Measurements from ENCODE around the gene CSAG3. TPM values are rescaled to one million over a fixed set of nuclear protein-coding genes. Genes with fewer than 3 reads are reported as not detected.
"Not testable (repeated sequence)": the region's sequence is repeated elsewhere in the genome, so short reads cannot be mapped to it uniquely, and the experiment has no call there.

The CSAG3 gene
- total RNA-seq, 2 experiments from 2014 or later: not detected

DNA sequence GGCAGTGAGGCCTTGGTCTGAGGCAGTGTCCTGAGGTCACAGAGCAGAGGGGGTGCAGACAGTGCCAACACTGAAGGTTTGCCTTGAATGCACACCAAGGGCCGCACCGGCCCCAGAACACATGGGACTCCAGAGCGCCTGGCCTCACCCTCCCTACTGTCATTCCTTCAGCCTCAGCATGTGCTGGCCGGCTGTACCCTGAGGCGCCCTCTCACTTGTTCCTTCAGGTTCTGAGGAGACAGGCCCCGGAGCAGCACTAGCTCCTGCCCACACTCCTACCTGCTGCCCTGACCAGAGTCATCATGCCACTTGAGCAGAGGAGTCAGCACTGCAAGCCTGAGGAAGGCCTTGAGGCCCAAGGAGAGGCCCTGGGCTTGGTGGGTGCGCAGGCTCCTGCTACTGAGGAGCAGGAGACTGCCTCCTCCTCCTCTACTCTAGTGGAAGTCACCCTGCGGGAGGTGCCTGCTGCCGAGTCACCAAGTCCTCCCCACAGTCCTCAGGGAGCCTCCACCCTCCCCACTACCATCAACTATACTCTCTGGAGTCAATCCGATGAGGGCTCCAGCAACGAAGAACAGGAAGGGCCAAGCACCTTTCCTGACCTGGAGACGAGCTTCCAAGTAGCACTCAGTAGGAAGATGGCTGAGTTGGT lies 23.0 kb upstream of the CSAG3 start:
- H4K20me1 ChIP-seq (ENCODE audit: insufficient read depth, low read length): no peaks in the 10 kb centered on the region
- H3K4me2 ChIP-seq (ENCODE audit: low read length): no peak overlapping the region
- intact Hi-C loops (cut with micrococcal nuclease; ENCODE audit: unreplicated experiment): no loop called here
- no peaks in the 10 kb centered on the region for H3K79me2 ChIP-seq (ENCODE audit: insufficient read depth, low read depth, low read length)
- H2AFZ ChIP-seq (ENCODE audit: low read length): no peak overlapping the region
- BruUV-seq (replicated peaks): no TSS peak
- H3K27ac ChIP-seq (ENCODE audit: low read depth, low read length, poor library complexity, severe bottlenecking): no peak overlapping the region
- no peaks in the 10 kb centered on the region for H3K9me3 ChIP-seq (ENCODE audit: low read length)
- no peaks in the 10 kb centered on the region for H3K36me3 ChIP-seq (ENCODE audit: insufficient read depth, low read length)
- no peak overlapping the region for H3K4me3 ChIP-seq (ENCODE audit: low read depth, low read length, poor library complexity, severe bottlenecking)
- no peak for DNase-seq (ENCODE audit: low spot score)
- TF ChIP-seq, protein P1, sequence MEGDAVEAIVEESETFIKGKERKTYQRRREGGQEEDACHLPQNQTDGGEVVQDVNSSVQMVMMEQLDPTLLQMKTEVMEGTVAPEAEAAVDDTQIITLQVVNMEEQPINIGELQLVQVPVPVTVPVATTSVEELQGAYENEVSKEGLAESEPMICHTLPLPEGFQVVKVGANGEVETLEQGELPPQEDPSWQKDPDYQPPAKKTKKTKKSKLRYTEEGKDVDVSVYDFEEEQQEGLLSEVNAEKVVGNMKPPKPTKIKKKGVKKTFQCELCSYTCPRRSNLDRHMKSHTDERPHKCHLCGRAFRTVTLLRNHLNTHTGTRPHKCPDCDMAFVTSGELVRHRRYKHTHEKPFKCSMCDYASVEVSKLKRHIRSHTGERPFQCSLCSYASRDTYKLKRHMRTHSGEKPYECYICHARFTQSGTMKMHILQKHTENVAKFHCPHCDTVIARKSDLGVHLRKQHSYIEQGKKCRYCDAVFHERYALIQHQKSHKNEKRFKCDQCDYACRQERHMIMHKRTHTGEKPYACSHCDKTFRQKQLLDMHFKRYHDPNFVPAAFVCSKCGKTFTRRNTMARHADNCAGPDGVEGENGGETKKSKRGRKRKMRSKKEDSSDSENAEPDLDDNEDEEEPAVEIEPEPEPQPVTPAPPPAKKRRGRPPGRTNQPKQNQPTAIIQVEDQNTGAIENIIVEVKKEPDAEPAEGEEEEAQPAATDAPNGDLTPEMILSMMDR (conservative IDR thresholded peaks at IDR 0.05; ENCODE audit: low read length): no peak
- TF ChIP-seq EZH2phosphoT487 (IDR thresholded peaks at IDR 0.05; ENCODE audit: borderline replicate concordance, low read depth, low read length): no peak
- POLR2A ChIA-PET: no interaction called here
- H3K4me1 ChIP-seq (ENCODE audit: insufficient read depth, low read length, poor library complexity, severe bottlenecking): no peaks in the 10 kb centered on the region
- CTCF ChIA-PET (ENCODE audit: unreplicated experiment): no interaction called here
- H3K9me2 ChIP-seq (ENCODE audit: insufficient read depth, low read length): no peaks in the 10 kb centered on the region

DNA sequence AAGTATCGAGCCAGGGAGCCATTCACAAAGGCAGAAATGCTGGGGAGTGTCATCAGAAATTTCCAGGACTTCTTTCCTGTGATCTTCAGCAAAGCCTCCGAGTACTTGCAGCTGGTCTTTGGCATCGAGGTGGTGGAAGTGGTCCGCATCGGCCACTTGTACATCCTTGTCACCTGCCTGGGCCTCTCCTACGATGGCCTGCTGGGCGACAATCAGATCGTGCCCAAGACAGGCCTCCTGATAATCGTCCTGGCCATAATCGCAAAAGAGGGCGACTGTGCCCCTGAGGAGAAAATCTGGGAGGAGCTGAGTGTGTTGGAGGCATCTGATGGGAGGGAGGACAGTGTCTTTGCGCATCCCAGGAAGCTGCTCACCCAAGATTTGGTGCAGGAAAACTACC lies 22.5 kb upstream of the CSAG3 start:
- POLR2A ChIA-PET; CTCF ChIA-PET (ENCODE audit: unreplicated experiment); DNase-seq (ENCODE audit: low spot score): not testable (repeated sequence)

DNA sequence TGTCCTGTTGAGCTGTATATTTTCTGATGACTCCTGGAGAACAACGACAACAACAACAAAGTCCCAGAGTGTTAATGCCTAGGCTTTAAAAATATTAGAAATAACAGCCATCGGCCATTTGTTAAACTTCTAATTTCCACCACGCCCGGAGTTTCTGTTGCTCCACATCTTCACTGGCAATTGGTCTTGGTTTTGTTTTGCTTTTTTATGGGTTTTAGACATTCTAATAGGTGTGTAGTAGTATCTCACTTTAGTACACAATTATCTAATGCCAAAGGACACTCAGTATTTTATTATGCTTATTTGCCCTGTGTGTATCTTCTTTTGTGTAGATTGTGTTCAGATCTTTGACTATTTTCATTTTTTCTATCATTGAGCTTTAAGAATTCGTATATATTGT lies 20.5 kb upstream of the CSAG3 start:
- ChIA-PET CTCF (ENCODE audit: unreplicated experiment) (no interaction called here), POLR2A (no interaction called here)
- H3K36me3 ChIP-seq (ENCODE audit: insufficient read depth, low read length): no peaks in the 10 kb centered on the region
- BruUV-seq (replicated peaks): no TSS peak
- no peak overlapping the region for H3K4me3 ChIP-seq (ENCODE audit: low read depth, low read length, poor library complexity, severe bottlenecking)
- no peak overlapping the region for H3K4me2 ChIP-seq (ENCODE audit: low read length)
- TF ChIP-seq, protein P1 (conservative IDR thresholded peaks at IDR 0.05; ENCODE audit: low read length): no peak
- no peak for TF ChIP-seq EZH2phosphoT487 (IDR thresholded peaks at IDR 0.05; ENCODE audit: borderline replicate concordance, low read depth, low read length)
- no peak for DNase-seq (ENCODE audit: low spot score)
- no peaks in the 10 kb centered on the region for H3K9me3 ChIP-seq (ENCODE audit: low read length)
- H2AFZ ChIP-seq (ENCODE audit: low read length): no peak overlapping the region
- H3K9me2 ChIP-seq (ENCODE audit: insufficient read depth, low read length): no peaks in the 10 kb centered on the region
- H4K20me1 ChIP-seq (ENCODE audit: insufficient read depth, low read length): no peaks in the 10 kb centered on the region
- no peaks in the 10 kb centered on the region for H3K79me2 ChIP-seq (ENCODE audit: insufficient read depth, low read depth, low read length)
- no peak overlapping the region for H3K27ac ChIP-seq (ENCODE audit: low read depth, low read length, poor library complexity, severe bottlenecking)
- H3K4me1 ChIP-seq (ENCODE audit: insufficient read depth, low read length, poor library complexity, severe bottlenecking): no peaks in the 10 kb centered on the region
- intact Hi-C loops (cut with micrococcal nuclease; ENCODE audit: unreplicated experiment): no loop called here

More for the DNA sequence above, 22.5 kb upstream of the CSAG3 start:
- H3K9me3 ChIP-seq (ENCODE audit: low read length); H3K9me2 ChIP-seq (ENCODE audit: insufficient read depth, low read length); H3K79me2 ChIP-seq (ENCODE audit: insufficient read depth, low read depth, low read length); H3K4me2 ChIP-seq (ENCODE audit: low read length); intact Hi-C loops (cut with micrococcal nuclease; ENCODE audit: unreplicated experiment); BruUV-seq (replicated peaks); H3K27ac ChIP-seq (ENCODE audit: low read depth, low read length, poor library complexity, severe bottlenecking); H3K4me1 ChIP-seq (ENCODE audit: insufficient read depth, low read length, poor library complexity, severe bottlenecking); H3K36me3 ChIP-seq (ENCODE audit: insufficient read depth, low read length); H2AFZ ChIP-seq (ENCODE audit: low read length); H3K4me3 ChIP-seq (ENCODE audit: low read depth, low read length, poor library complexity, severe bottlenecking); H4K20me1 ChIP-seq (ENCODE audit: insufficient read depth, low read length): not testable (repeated sequence)

DNA sequence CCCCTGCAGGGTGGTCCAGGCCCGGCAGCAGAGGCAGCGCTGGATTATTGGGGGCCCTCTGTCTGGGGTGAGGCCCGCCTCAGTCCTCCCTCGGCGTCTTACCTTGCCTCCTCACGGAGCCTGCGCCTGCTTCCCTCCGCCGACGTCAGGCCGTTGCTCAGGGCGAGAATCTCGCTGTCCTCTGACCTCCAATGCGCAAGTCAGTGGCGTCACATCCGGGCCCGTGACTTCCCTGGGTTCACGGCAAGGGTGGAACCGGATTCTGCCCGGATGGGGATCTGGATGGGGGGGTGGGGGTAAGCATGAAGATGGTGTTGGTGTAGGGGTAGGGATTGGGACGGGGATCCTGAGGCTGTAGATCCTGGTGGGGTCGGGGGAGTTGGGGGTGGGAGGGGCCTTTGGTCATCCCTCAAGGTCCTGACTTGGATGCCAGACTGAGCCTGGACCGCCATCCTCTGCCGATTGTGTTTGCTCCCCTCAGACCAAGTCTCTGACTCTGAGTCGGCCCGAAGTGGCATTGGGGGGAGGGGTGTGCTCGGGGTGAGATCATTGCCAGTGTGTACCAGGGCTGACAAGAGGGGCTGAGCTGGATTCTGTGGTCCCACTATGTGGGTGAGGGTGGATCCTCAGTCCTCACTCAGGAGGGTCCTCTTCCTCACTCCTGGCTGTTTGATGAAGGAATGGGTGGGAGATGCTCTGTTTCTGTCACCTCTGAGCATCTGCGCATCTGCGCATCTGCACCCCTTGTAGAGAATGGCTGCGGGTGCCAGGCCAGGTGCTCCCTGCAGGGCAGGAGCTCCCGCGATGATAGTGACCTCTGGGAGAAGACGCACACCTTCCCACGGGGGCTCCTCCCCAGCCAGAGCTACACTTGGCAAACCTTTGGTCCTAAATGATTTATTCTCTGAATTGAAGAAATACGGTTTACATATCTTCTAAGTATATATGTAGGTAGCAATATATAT lies 5.0 kb upstream of the CSAG3 start, which contains the start of gene MAGEA2:
TSS of gene MAGEA2 (minus strand) at position 157 of the 965 bp plus-strand sequence. CDS start 2,479 bp downstream, outside the sequence.
- H3K4me1 ChIP-seq (ENCODE audit: insufficient read depth, low read length, poor library complexity, severe bottlenecking); CTCF ChIA-PET (ENCODE audit: unreplicated experiment); H3K79me2 ChIP-seq (ENCODE audit: insufficient read depth, low read depth, low read length); POLR2A ChIA-PET; H3K9me2 ChIP-seq (ENCODE audit: insufficient read depth, low read length); H2AFZ ChIP-seq (ENCODE audit: low read length); H4K20me1 ChIP-seq (ENCODE audit: insufficient read depth, low read length); intact Hi-C loops (cut with micrococcal nuclease; ENCODE audit: unreplicated experiment); BruUV-seq (replicated peaks); H3K27ac ChIP-seq (ENCODE audit: low read depth, low read length, poor library complexity, severe bottlenecking); DNase-seq (ENCODE audit: low spot score); H3K4me2 ChIP-seq (ENCODE audit: low read length); H3K4me3 ChIP-seq (ENCODE audit: low read depth, low read length, poor library complexity, severe bottlenecking); H3K36me3 ChIP-seq (ENCODE audit: insufficient read depth, low read length); H3K9me3 ChIP-seq (ENCODE audit: low read length): not testable (repeated sequence)

DNA sequence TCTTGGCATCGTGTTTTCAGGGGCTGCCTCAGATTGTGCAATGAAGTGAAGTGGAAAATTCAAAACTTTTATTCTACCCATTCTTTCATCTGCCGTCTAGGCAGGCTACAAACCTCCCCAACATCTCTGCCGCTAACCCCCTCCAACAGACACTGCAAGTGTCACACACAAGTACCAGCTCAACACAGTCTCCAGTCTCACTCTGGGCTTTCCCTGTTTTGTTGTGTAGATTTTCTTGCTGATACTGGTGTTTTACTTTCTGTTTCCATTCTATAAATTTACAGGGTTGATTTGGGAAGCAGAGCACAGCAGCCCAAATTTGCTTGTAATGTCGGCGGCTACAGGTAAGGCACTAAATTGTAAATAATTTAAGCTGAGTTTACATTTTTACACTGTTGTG lies 4.1 kb upstream of the CSAG3 start:
- CTCF ChIA-PET (ENCODE audit: unreplicated experiment); H3K4me3 ChIP-seq (ENCODE audit: low read depth, low read length, poor library complexity, severe bottlenecking); H3K9me3 ChIP-seq (ENCODE audit: low read length); H3K4me1 ChIP-seq (ENCODE audit: insufficient read depth, low read length, poor library complexity, severe bottlenecking); H3K36me3 ChIP-seq (ENCODE audit: insufficient read depth, low read length); H3K9me2 ChIP-seq (ENCODE audit: insufficient read depth, low read length); BruUV-seq (replicated peaks); H3K27ac ChIP-seq (ENCODE audit: low read depth, low read length, poor library complexity, severe bottlenecking); H3K4me2 ChIP-seq (ENCODE audit: low read length); H4K20me1 ChIP-seq (ENCODE audit: insufficient read depth, low read length); intact Hi-C loops (cut with micrococcal nuclease; ENCODE audit: unreplicated experiment); H2AFZ ChIP-seq (ENCODE audit: low read length); H3K79me2 ChIP-seq (ENCODE audit: insufficient read depth, low read depth, low read length); POLR2A ChIA-PET; DNase-seq (ENCODE audit: low spot score): not testable (repeated sequence)

All from OCI-LY7 (cell line).